ENCODE results near the gene MTHFSD. TPM values are rescaled to one million over a fixed set of nuclear protein-coding genes. Genes with fewer than 3 reads are reported as not detected.

The MTHFSD gene
- total and polyA plus RNA-seq, 10 of the 15 experiments (the other 5 are each of a cell fraction or from before 2014, with no cell fraction given): 2.2 to 24.5 (median 18.1) TPM

DNA sequence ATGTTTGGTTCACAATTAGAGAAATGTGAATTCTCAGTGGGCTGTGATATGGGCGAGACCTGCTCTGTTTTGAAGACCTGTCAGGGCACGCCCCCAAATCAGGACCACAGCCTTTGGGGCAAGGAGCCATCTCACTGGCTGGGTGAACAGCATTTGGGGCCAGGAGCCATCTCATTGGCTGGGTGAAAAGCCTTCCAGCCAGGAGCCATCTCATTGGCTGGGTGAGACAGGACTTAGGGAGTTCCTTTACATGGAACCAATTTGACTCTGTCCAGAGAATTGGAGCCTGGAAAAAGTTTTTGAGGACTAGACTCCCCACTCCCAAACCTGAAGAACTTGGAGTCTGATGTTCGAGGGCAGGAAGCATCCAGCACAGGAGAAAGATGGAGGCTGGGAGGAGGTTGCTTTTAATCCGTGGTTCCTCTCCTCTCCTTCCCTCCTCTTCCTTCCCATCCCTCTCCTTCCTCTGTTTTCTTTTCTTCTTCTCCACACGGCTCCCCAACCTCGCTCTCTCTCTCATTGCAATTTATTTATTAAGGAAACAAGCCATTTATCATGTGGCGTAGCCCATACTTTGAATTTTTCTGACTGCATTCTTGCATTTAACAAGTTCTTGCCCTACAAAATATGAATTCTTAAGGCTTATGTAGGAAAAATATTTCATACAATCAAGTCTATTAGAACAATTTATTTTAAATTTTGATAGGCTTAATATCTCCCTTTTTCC, 43.0 kb upstream of the MTHFSD start:
- Histone ChIP-seq H3K27me3 (replicated peaks in 1 of 2; ENCODE audit: control insufficient read depth in 2 of 2, insufficient read depth in 2 of 2, low read length in 1 of 2) (peaks cover 2% of the 10 kb centered on the region in 2 experiments; a peak in 3 of 4 replicates), H3K4me1 (ENCODE audit: control insufficient read depth, insufficient read depth, low read length) (no peaks in the 10 kb centered on the region), H3K4me3 (no peak overlapping the region), H2AFZ (ENCODE audit: control insufficient read depth, low read depth, low read length) (no peak overlapping the region), H4K20me1 (ENCODE audit: control insufficient read depth, insufficient read depth) (no peaks in the 10 kb centered on the region), H3K27ac (ENCODE audit: control insufficient read depth, insufficient read depth) (no peak overlapping the region), H3K9me3 (replicated peaks; ENCODE audit: control insufficient read depth, insufficient read depth, low read length) (no peaks in the 10 kb centered on the region), H3K36me3 (ENCODE audit: control insufficient read depth in 2 of 2, insufficient read depth in 2 of 2, low read length in 1 of 2) (no peaks in the 10 kb centered on the region), H3K79me2 (ENCODE audit: control insufficient read depth, insufficient read depth, low read length) (no peaks in the 10 kb centered on the region), H3K4me2 (ENCODE audit: control insufficient read depth, insufficient read depth) (no peak overlapping the region), H3K9ac (ENCODE audit: control insufficient read depth, insufficient read depth, low read length) (no peak overlapping the region)
- no peak for ATAC-seq
- SMC1A ChIA-PET (ENCODE audit: uncharacterized antibody, unreplicated experiment): no interaction called here
- WGBS (ENCODE audit: insufficient coverage, insufficient replicate concordance, low lambda C conversion rate, missing lambda C conversion rate): 15% methylated on average over 7 of the region's 7 CpGs
- RAD21 ChIA-PET (ENCODE audit: unreplicated experiment): no interaction called here
- no peak for FAIRE-seq
- in situ Hi-C loops (cut with MboI): no loop called here
- CTCF ChIA-PET: no interaction called here
- intact Hi-C loops (cut with micrococcal nuclease; ENCODE audit: unreplicated experiment): no loop called here
- BruUV-seq (replicated peaks): no TSS peak
- POLR2A ChIA-PET: no interaction called here
- TF ChIP-seq, protein P1, sequence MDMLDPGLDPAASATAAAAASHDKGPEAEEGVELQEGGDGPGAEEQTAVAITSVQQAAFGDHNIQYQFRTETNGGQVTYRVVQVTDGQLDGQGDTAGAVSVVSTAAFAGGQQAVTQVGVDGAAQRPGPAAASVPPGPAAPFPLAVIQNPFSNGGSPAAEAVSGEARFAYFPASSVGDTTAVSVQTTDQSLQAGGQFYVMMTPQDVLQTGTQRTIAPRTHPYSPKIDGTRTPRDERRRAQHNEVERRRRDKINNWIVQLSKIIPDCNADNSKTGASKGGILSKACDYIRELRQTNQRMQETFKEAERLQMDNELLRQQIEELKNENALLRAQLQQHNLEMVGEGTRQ (IDR thresholded peaks at IDR 0.05; ENCODE audit: borderline replicate concordance, low read depth, low read length): no peak
- no peak for TF ChIP-seq NFIC (IDR thresholded peaks at IDR 0.05; ENCODE audit: low read depth, low read length)
- no peak for DNase-seq (ENCODE audit: low read depth, low spot score)

DNA sequence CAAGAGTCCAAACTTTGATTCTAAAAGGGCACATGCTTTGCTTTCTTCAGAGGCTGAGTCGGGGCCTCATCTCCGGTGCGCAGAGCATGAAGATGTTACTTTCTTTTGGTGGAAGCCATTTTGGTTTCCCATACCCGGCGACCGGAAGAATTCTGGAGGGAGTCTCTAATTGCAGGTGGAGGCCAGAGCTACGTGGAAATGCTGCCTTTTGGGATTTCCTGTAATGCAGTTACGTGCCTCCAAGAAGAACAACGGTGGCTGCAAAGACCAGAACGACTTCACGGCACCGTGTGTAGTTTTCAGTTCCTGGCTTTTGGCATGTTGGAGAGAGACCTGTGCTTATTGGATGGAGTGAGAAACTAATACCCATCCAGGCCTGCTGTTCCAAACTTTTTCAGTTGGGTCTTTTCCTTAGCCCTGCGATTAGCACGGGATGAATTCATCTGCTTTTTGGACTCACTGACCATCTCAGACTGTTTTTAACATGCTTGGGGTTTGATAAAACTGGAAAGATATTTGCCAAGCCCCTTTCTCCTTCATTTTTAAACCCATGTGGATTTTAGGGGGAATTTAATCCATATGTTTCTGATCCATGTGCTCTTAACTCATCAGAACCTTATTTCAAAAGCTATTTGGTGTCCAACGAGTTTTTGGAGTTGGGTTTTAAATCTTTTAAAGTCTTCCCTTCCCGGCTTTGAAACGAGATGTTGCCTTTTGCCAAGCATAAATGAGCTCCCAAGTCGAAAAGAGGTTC, 42.3 kb upstream of the MTHFSD start:
- no peaks in the 10 kb centered on the region for H3K79me2 ChIP-seq (ENCODE audit: control insufficient read depth, insufficient read depth, low read length)
- CTCF ChIA-PET: no interaction called here
- no peaks in the 10 kb centered on the region for H3K9me3 ChIP-seq (replicated peaks; ENCODE audit: control insufficient read depth, insufficient read depth, low read length)
- BruUV-seq (replicated peaks): no TSS peak
- no peak overlapping the region for H2AFZ ChIP-seq (ENCODE audit: control insufficient read depth, low read depth, low read length)
- POLR2A ChIA-PET: no interaction called here
- H3K27ac ChIP-seq (ENCODE audit: control insufficient read depth, insufficient read depth): no peak overlapping the region
- H3K36me3 ChIP-seq (ENCODE audit: control insufficient read depth in 2 of 2, insufficient read depth in 2 of 2, low read length in 1 of 2): no peaks in the 10 kb centered on the region
- no peaks in the 10 kb centered on the region for H3K4me1 ChIP-seq (ENCODE audit: control insufficient read depth, insufficient read depth, low read length)
- intact Hi-C loops (cut with micrococcal nuclease; ENCODE audit: unreplicated experiment) (no loop called here), in situ Hi-C loops (cut with MboI) (no loop called here)
- no peak for FAIRE-seq
- DNase-seq (ENCODE audit: low read depth, low spot score): no peak
- no peaks in the 10 kb centered on the region for H4K20me1 ChIP-seq (ENCODE audit: control insufficient read depth, insufficient read depth)
- 34% methylated on average over 18 of the region's 18 CpGs for WGBS (ENCODE audit: insufficient coverage, insufficient replicate concordance, low lambda C conversion rate, missing lambda C conversion rate)
- RAD21 ChIA-PET (ENCODE audit: unreplicated experiment): no interaction called here
- ATAC-seq: no peak
- H3K27me3 ChIP-seq (replicated peaks in 1 of 2; ENCODE audit: control insufficient read depth in 2 of 2, insufficient read depth in 2 of 2, low read length in 1 of 2): peaks cover 2 to 4% of the 10 kb centered on the region in 2 experiments; a peak in 3 of 4 replicates
- H3K4me3 ChIP-seq: no peak overlapping the region
- H3K4me2 ChIP-seq (ENCODE audit: control insufficient read depth, insufficient read depth): no peak overlapping the region
- SMC1A ChIA-PET (ENCODE audit: uncharacterized antibody, unreplicated experiment): no interaction called here
- H3K9ac ChIP-seq (ENCODE audit: control insufficient read depth, insufficient read depth, low read length): no peak overlapping the region
- TF ChIP-seq, protein P2, sequence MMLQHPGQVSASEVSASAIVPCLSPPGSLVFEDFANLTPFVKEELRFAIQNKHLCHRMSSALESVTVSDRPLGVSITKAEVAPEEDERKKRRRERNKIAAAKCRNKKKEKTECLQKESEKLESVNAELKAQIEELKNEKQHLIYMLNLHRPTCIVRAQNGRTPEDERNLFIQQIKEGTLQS (IDR thresholded peaks at IDR 0.05; ENCODE audit: borderline replicate concordance, extremely low read depth, low read depth, low read length): no peak
- no peak for TF ChIP-seq SREBF2 (IDR thresholded peaks at IDR 0.05; ENCODE audit: low read length)
- no peak for TF ChIP-seq POLR2AphosphoS5 (IDR thresholded peaks at IDR 0.05; ENCODE audit: low read length)
- TF ChIP-seq, protein P3, sequence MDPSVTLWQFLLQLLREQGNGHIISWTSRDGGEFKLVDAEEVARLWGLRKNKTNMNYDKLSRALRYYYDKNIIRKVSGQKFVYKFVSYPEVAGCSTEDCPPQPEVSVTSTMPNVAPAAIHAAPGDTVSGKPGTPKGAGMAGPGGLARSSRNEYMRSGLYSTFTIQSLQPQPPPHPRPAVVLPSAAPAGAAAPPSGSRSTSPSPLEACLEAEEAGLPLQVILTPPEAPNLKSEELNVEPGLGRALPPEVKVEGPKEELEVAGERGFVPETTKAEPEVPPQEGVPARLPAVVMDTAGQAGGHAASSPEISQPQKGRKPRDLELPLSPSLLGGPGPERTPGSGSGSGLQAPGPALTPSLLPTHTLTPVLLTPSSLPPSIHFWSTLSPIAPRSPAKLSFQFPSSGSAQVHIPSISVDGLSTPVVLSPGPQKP (IDR thresholded peaks at IDR 0.05; ENCODE audit: low read depth, low read length): no peak
- no peak for TF ChIP-seq HDAC2 (IDR thresholded peaks at IDR 0.05)
- no peak for TF ChIP-seq EZH2 (IDR thresholded peaks at IDR 0.05; ENCODE audit: borderline replicate concordance, control insufficient read depth, low read depth, low read length)
- TF ChIP-seq PAX5 (IDR thresholded peaks at IDR 0.05; ENCODE audit: borderline replicate concordance, low read depth, low read length): no peak
- TF ChIP-seq CBX5 (IDR thresholded peaks at IDR 0.05; ENCODE audit: low read depth): no peak
- TF ChIP-seq PML (IDR thresholded peaks at IDR 0.05; ENCODE audit: low read length): no peak
- no peak for TF ChIP-seq FOXM1 (IDR thresholded peaks at IDR 0.05; ENCODE audit: low read depth, low read length)
- TF ChIP-seq MXI1 (IDR thresholded peaks at IDR 0.05; ENCODE audit: low read depth, low read length): no peak

Data from GM12878 (cell line).